CD4-positive, alpha-beta T cell treated with Interleukin-6 at 100 ng/mL for 8 hours (primary cell): ENCODE results near the gene SUSD1.

ENCODE experiments used
- DNase-seq: peaks from one replicate; pipeline ENCODE4 v3.0.0-alpha.2; 2020; ENCODE audit warnings: mixed read lengths, low spot score

SUSD1 gene

GRCh38 chr9:112012026-112012902, 162.8 kb downstream of the SUSD1 start:
- DNase-seq = no peak

- no peak for DNase-seq
These were observed 164.0 kb downstream of the SUSD1 start for GRCh38 chr9:112011051-112011620.

- DNase-seq = no peak
These were observed 164.6 kb downstream of the SUSD1 start for GRCh38 chr9:112010537-112010936.

- DNase-seq = no peak
These were observed 165.4 kb downstream of the SUSD1 start for GRCh38 chr9:112009656-112010055.

- DNase-seq = no peak
These were observed 167.4 kb downstream of the SUSD1 start for GRCh38 chr9:112007575-112008240.

GRCh38 chr9:112006361-112007020, 168.6 kb downstream of the SUSD1 start:
- DNase-seq = no peak

GRCh38 chr9:112005939-112006338, 169.2 kb downstream of the SUSD1 start:
- no peak for DNase-seq

- DNase-seq = no peak
These were observed 171.6 kb downstream of the SUSD1 start for GRCh38 chr9:112003538-112003937.

GRCh38 chr9:112002847-112003457, 172.1 kb downstream of the SUSD1 start:
- DNase-seq = no peak

GRCh38 chr9:112002131-112002846, 172.8 kb downstream of the SUSD1 start:
- DNase-seq = peak; percentile 67

- no peak for DNase-seq
These were observed 174.4 kb downstream of the SUSD1 start for GRCh38 chr9:112000743-112001142.

GRCh38 chr9:111999319-111999718, 175.8 kb downstream of the SUSD1 start:
- no peak for DNase-seq

- DNase-seq = no peak
These were observed 177.3 kb downstream of the SUSD1 start for GRCh38 chr9:111997831-111998230.

- peak; percentile 12 for DNase-seq
These were observed 180.2 kb downstream of the SUSD1 start for GRCh38 chr9:111994831-111995458.

GRCh38 chr9:111993319-111993718, 181.8 kb downstream of the SUSD1 start:
- no peak for DNase-seq

- DNase-seq = no peak
These were observed 182.6 kb downstream of the SUSD1 start for GRCh38 chr9:111992523-111992922.

- DNase-seq = no peak
These were observed 183.9 kb downstream of the SUSD1 start for GRCh38 chr9:111991179-111991578.
